Measurements from ENCODE around the gene MAP1B. TPM values are rescaled to one million over a fixed set of nuclear protein-coding genes. Genes with fewer than 3 reads are reported as not detected.

MAP1B gene
- total and polyA plus RNA-seq, 10 of the 15 experiments (the other 5 are each of a cell fraction or from before 2014, with no cell fraction given), result 0.02 to 0.81 (median 0.06) TPM; not detected in 1

DNA sequence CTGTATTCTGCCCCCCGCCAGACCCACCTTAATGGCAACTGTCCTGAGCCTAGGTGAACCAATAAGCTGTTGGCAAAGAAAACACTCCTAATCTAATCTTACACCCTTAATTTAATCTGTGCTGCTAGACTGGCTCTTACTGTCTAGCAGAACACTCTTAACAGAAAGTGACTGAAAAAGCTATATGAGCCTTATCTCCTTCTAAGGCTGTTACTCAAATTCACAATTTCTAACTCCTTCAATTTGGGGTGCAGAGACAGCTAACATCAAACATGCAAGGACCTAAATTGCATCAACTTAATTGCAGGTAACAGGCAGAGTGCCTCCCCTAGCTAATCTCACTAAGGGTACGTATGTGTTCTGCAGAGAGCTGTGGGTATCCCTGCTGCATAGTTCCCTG, 49.5 kb upstream of the MAP1B start (continued):
- TF ChIP-seq PAX5 (IDR thresholded peaks at IDR 0.05; ENCODE audit: borderline replicate concordance, low read depth, low read length) (no peak), EP300 (IDR thresholded peaks at IDR 0.05; ENCODE audit: borderline replicate concordance in 1 of 2, control insufficient read depth in 1 of 2, low read depth in 2 of 2, low read length in 2 of 2) (no peak), MYC (IDR thresholded peaks at IDR 0.05; ENCODE audit: insufficient read depth, insufficient read length, insufficient replicate concordance, low read length, severe bottlenecking) (no peak)

DNA sequence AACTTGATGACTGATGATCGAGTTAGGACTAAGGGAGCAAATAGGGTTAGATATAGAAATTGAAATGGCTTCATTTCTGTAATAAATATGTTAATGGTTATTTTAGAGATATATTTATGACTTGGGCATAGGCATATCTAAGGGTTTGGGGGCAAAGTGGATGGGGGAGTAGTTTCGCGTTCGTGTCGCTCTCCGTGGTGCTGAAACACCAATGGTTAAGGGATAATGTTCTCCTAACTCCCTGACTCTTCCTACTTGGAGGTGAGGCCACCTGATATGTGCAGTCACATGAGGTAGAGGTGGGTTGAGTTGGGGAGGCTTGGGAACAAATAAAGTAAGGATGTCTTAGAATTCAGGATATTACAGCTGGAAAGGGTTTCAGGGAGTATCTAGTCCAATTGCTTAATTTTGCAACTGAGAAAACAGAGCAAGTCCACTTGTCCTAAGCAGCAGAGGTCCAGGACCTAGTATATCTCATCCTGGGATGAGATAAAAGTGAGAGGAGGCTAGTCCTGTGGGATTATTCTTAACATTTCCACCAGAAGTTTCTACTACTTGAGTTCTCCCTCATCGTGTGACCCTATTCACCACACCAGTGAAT, 44.0 kb upstream of the MAP1B start:
- Histone ChIP-seq H3K9ac (ENCODE audit: control insufficient read depth, insufficient read depth, low read length) (no peak overlapping the region), H4K20me1 (ENCODE audit: control insufficient read depth, insufficient read depth) (no peaks in the 10 kb centered on the region), H3K4me3 (no peak overlapping the region), H3K27me3 (replicated peaks in 1 of 2; ENCODE audit: control insufficient read depth in 2 of 2, insufficient read depth in 2 of 2, low read length in 1 of 2) (no peaks in the 10 kb centered on the region), H3K4me2 (ENCODE audit: control insufficient read depth, insufficient read depth) (no peak overlapping the region), H2AFZ (ENCODE audit: control insufficient read depth, low read depth, low read length) (no peak overlapping the region), H3K9me3 (replicated peaks; ENCODE audit: control insufficient read depth, insufficient read depth, low read length) (no peaks in the 10 kb centered on the region), H3K36me3 (ENCODE audit: control insufficient read depth in 2 of 2, insufficient read depth in 2 of 2, low read length in 1 of 2) (no peaks in the 10 kb centered on the region), H3K27ac (ENCODE audit: control insufficient read depth, insufficient read depth) (no peak overlapping the region), H3K79me2 (ENCODE audit: control insufficient read depth, insufficient read depth, low read length) (no peaks in the 10 kb centered on the region), H3K4me1 (ENCODE audit: control insufficient read depth, insufficient read depth, low read length) (no peaks in the 10 kb centered on the region)
- ChIA-PET CTCF (no interaction called here), RAD21 (ENCODE audit: unreplicated experiment) (no interaction called here), SMC1A (ENCODE audit: uncharacterized antibody, unreplicated experiment) (interaction anchor here (0.6 kb wide), 1 partner anchor 32 kb away, joined by 3 read pairs; no protein-coding TSS in a partner anchor), POLR2A (no interaction called here)
- in situ Hi-C loops (cut with MboI), result no loop called here
- ATAC-seq, result no peak
- WGBS (ENCODE audit: insufficient coverage, insufficient replicate concordance, low lambda C conversion rate, missing lambda C conversion rate), result 7% methylated on average over 7 of the region's 7 CpGs
- intact Hi-C loops (cut with micrococcal nuclease; ENCODE audit: unreplicated experiment), result no loop called here
- no peak for DNase-seq (ENCODE audit: low read depth, low spot score)
- FAIRE-seq, result no peak
- no TSS peak for BruUV-seq (replicated peaks)
- no peak for TF ChIP-seq PAX5 (IDR thresholded peaks at IDR 0.05; ENCODE audit: borderline replicate concordance, low read depth, low read length)
- TF ChIP-seq, protein P1, sequence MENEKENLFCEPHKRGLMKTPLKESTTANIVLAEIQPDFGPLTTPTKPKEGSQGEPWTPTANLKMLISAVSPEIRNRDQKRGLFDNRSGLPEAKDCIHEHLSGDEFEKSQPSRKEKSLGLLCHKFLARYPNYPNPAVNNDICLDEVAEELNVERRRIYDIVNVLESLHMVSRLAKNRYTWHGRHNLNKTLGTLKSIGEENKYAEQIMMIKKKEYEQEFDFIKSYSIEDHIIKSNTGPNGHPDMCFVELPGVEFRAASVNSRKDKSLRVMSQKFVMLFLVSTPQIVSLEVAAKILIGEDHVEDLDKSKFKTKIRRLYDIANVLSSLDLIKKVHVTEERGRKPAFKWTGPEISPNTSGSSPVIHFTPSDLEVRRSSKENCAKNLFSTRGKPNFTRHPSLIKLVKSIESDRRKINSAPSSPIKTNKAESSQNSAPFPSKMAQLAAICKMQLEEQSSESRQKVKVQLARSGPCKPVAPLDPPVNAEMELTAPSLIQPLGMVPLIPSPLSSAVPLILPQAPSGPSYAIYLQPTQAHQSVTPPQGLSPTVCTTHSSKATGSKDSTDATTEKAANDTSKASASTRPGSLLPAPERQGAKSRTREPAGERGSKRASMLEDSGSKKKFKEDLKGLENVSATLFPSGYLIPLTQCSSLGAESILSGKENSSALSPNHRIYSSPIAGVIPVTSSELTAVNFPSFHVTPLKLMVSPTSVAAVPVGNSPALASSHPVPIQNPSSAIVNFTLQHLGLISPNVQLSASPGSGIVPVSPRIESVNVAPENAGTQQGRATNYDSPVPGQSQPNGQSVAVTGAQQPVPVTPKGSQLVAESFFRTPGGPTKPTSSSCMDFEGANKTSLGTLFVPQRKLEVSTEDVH (IDR thresholded peaks at IDR 0.05; ENCODE audit: low read depth, partially characterized antibody), result no peak
- no peak for TF ChIP-seq YBX1 (IDR thresholded peaks at IDR 0.05)
- TF ChIP-seq, protein P2, sequence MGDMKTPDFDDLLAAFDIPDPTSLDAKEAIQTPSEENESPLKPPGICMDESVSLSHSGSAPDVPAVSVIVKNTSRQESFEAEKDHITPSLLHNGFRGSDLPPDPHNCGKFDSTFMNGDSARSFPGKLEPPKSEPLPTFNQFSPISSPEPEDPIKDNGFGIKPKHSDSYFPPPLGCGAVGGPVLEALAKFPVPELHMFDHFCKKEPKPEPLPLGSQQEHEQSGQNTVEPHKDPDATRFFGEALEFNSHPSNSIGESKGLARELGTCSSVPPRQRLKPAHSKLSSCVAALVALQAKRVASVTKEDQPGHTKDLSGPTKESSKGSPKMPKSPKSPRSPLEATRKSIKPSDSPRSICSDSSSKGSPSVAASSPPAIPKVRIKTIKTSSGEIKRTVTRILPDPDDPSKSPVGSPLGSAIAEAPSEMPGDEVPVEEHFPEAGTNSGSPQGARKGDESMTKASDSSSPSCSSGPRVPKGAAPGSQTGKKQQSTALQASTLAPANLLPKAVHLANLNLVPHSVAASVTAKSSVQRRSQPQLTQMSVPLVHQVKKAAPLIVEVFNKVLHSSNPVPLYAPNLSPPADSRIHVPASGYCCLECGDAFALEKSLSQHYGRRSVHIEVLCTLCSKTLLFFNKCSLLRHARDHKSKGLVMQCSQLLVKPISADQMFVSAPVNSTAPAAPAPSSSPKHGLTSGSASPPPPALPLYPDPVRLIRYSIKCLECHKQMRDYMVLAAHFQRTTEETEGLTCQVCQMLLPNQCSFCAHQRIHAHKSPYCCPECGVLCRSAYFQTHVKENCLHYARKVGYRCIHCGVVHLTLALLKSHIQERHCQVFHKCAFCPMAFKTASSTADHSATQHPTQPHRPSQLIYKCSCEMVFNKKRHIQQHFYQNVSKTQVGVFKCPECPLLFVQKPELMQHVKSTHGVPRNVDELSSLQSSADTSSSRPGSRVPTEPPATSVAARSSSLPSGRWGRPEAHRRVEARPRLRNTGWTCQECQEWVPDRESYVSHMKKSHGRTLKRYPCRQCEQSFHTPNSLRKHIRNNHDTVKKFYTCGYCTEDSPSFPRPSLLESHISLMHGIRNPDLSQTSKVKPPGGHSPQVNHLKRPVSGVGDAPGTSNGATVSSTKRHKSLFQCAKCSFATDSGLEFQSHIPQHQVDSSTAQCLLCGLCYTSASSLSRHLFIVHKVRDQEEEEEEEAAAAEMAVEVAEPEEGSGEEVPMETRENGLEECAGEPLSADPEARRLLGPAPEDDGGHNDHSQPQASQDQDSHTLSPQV (IDR thresholded peaks at IDR 0.05), result no peak
- TF ChIP-seq, protein P3, sequence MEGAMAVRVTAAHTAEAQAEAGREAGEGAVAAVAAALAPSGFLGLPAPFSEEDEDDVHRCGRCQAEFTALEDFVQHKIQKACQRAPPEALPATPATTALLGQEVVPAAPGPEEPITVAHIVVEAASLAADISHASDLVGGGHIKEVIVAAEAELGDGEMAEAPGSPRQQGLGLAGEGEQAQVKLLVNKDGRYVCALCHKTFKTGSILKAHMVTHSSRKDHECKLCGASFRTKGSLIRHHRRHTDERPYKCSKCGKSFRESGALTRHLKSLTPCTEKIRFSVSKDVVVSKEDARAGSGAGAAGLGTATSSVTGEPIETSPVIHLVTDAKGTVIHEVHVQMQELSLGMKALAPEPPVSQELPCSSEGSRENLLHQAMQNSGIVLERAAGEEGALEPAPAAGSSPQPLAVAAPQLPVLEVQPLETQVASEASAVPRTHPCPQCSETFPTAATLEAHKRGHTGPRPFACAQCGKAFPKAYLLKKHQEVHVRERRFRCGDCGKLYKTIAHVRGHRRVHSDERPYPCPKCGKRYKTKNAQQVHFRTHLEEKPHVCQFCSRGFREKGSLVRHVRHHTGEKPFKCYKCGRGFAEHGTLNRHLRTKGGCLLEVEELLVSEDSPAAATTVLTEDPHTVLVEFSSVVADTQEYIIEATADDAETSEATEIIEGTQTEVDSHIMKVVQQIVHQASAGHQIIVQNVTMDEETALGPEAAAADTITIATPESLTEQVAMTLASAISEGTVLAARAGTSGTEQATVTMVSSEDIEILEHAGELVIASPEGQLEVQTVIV (IDR thresholded peaks at IDR 0.05; ENCODE audit: borderline replicate concordance, partially characterized antibody), result no peak

Measured in GM12878 (cell line).